H1 (cell line): Measurements from ENCODE around the gene KCNH5. TPM values are rescaled to one million over a fixed set of nuclear protein-coding genes. Genes with fewer than 3 reads are reported as not detected.

Experiments
- CTCF ChIA-PET: fragments of 300-600 bp; sonication (Branson Sonifier 250); formaldehyde crosslinking; loops from one replicate; lab custom pipeline; 2021; ENCODE audit not compliant: partially characterized antibody; lab: Charles Lee
- POLR2A ChIA-PET: fragments of 300-600 bp; sonication (Branson Sonifier 250); formaldehyde crosslinking; loops from one replicate; lab custom pipeline; 2021; ENCODE audit warnings: inconsistent platforms; ENCODE audit not compliant: partially characterized antibody; lab: Charles Lee
- DNase-seq, 2 experiments: peaks; one replicate each; pipeline versions ENCODE4 v3.0.0 to v3.0.0-alpha.2; 2010 to 2022; ENCODE audit warnings: low spot score in 2 of 2, low read depth in 1 of 2, mixed read lengths in 1 of 2
- FAIRE-seq: peaks from 2 replicates; lab custom pipeline; 2011; peaks lifted over from hg19 to GRCh38; lab: Jason Lieb, UNC
- H2AFZ ChIP-seq: 2 replicates; pipeline ENCODE4 v1.8.1; 2012; ENCODE audit warnings: low read length, inconsistent platforms
- H2AK5ac ChIP-seq: 2 replicates; pipeline ENCODE4 v1.6.1; 2013; ENCODE audit warnings: low read depth, low read length
- H2BK120ac ChIP-seq: replicated peaks from 2 replicates; pipeline ENCODE3; 2013; ENCODE audit warnings: low read depth, low read length, inconsistent platforms
- H2BK12ac ChIP-seq: 2 replicates; pipeline ENCODE4 v1.6.1; 2013; ENCODE audit warnings: low read depth, low read length
- H2BK15ac ChIP-seq: 2 replicates; pipeline ENCODE4 v1.6.1; 2013; ENCODE audit warnings: low read length
- H2BK20ac ChIP-seq: 2 replicates; pipeline ENCODE4 v1.6.1; 2013; ENCODE audit warnings: low read length
- H2BK5ac ChIP-seq: 2 replicates; pipeline ENCODE4 v1.6.1; 2013; ENCODE audit warnings: low read depth, low read length
- H3K14ac ChIP-seq: 2 replicates; pipeline ENCODE4 v1.6.1; 2013; ENCODE audit warnings: inconsistent platforms; ENCODE audit not compliant: insufficient read length
- H3K18ac ChIP-seq: 2 replicates; pipeline ENCODE4 v1.6.1; 2013; ENCODE audit warnings: low read length; ENCODE audit errors: extremely low read depth
- H3K23ac ChIP-seq: 2 replicates; pipeline ENCODE4 v1.6.1; 2013; ENCODE audit warnings: inconsistent platforms; ENCODE audit not compliant: insufficient read length
- H3K23me2 ChIP-seq: 2 replicates; pipeline ENCODE4 v1.6.1; 2013; ENCODE audit warnings: low read depth, low read length
- H3K27ac ChIP-seq: 2 replicates; pipeline ENCODE4 v1.6.1; 2011; ENCODE audit warnings: low read depth, low read length, inconsistent platforms
- H3K27me3 ChIP-seq, 4 experiments: replicated peaks in 1 of 4; 1 replicate in 1 of 4; 2 replicates in 3 of 4; pipeline versions ENCODE4 v1.6.1 to v1.8.1; 2011 to 2013; ENCODE audit warnings: low read length in 3 of 4, mild to moderate bottlenecking in 3 of 4, inconsistent platforms in 2 of 4, mixed read lengths in 2 of 4, moderate library complexity in 1 of 4; ENCODE audit not compliant: control insufficient read depth in 3 of 4, insufficient read depth in 3 of 4; ENCODE audit errors: extremely low read depth in 1 of 4
- H3K36me3 ChIP-seq, 4 experiments: 2 replicates each; pipeline versions ENCODE4 v1.6.1 to v1.8.1; 2011 to 2013; ENCODE audit warnings: mild to moderate bottlenecking in 4 of 4, low read length in 3 of 4, moderate library complexity in 2 of 4, control low read depth in 1 of 4, inconsistent platforms in 1 of 4; ENCODE audit not compliant: insufficient read depth in 4 of 4, control insufficient read depth in 2 of 4
- H3K4ac ChIP-seq: replicated peaks from 2 replicates; pipeline ENCODE3; 2013; ENCODE audit warnings: low read length, low read depth, mixed read lengths, inconsistent platforms; ENCODE audit not compliant: insufficient read length
- H3K4me1 ChIP-seq, 4 experiments: replicated peaks in 1 of 4; 1 replicate in 1 of 4; 2 replicates in 3 of 4; pipeline versions ENCODE4 v1.6.1 to v1.8.1; 2011 to 2013; ENCODE audit warnings: low read length in 3 of 4, inconsistent platforms in 2 of 4, mixed read lengths in 1 of 4; ENCODE audit not compliant: insufficient read depth in 4 of 4, control insufficient read depth in 3 of 4
- H3K4me2 ChIP-seq, 2 experiments: 2 replicates each; pipeline versions ENCODE4 v1.6.1 to v1.8.1; 2011 to 2013; ENCODE audit warnings: low read depth in 2 of 2, low read length in 2 of 2, control low read depth in 1 of 2, inconsistent platforms in 1 of 2, mild to moderate bottlenecking in 1 of 2; ENCODE audit not compliant: insufficient read depth in 1 of 2
- H3K4me3 ChIP-seq, 4 experiments: fragments of 200-600, 300-600 bp in 1 of 4; sonication (generic), shearing (Covaris generic), sonication (Bioruptor Twin) in 1 of 4; 2 replicates each; pipeline versions ENCODE4 v1.5.1 to v1.8.1; 2011 to 2016; ENCODE audit warnings: low read length in 4 of 4, low read depth in 3 of 4, control low read depth in 2 of 4, inconsistent platforms in 2 of 4, mild to moderate bottlenecking in 2 of 4, mixed read lengths in 1 of 4, moderate library complexity in 1 of 4; ENCODE audit not compliant: insufficient read depth in 2 of 4; ENCODE audit errors: extremely low read depth in 1 of 4
- H3K56ac ChIP-seq: replicated peaks from 2 replicates; pipeline ENCODE3; 2013; ENCODE audit warnings: low read depth, mild to moderate bottlenecking, mixed read lengths, low read length, inconsistent platforms; ENCODE audit not compliant: insufficient read length
- H3K79me1 ChIP-seq: 2 replicates; pipeline ENCODE4 v1.6.1; 2013; ENCODE audit warnings: low read depth, low read length, control low read depth
- H3K79me2 ChIP-seq, 2 experiments: 2 replicates each; pipeline versions ENCODE4 v1.6.1 to v1.8.1; 2012 to 2013; ENCODE audit warnings: low read length in 2 of 2, mild to moderate bottlenecking in 2 of 2, inconsistent platforms in 1 of 2; ENCODE audit not compliant: insufficient read depth in 2 of 2, control insufficient read depth in 1 of 2
- H3K9ac ChIP-seq, 4 experiments: replicated peaks in 1 of 4; 1 replicate in 1 of 4; 2 replicates in 3 of 4; pipeline versions ENCODE4 v1.6.1 to v1.8.1; 2011 to 2013; ENCODE audit warnings: low read depth in 3 of 4, low read length in 3 of 4, control low read depth in 2 of 4, mild to moderate bottlenecking in 2 of 4, moderate library complexity in 2 of 4, inconsistent platforms in 1 of 4; ENCODE audit errors: extremely low read depth in 1 of 4
- H3K9me3 ChIP-seq, 2 experiments: 2 replicates each; pipeline versions ENCODE4 v1.6.1 to v1.8.1; 2012 to 2013; ENCODE audit warnings: mild to moderate bottlenecking in 2 of 2, moderate library complexity in 2 of 2, control low read depth in 1 of 2, inconsistent platforms in 1 of 2, low read depth in 1 of 2, low read length in 1 of 2, mixed read lengths in 1 of 2; ENCODE audit not compliant: insufficient read depth in 2 of 2
- H4K20me1 ChIP-seq, 2 experiments: replicated peaks in 1 of 2; 2 replicates each; pipeline versions ENCODE3 to v1.8.1; 2011 to 2013; ENCODE audit warnings: inconsistent platforms in 2 of 2, low read length in 2 of 2, mild to moderate bottlenecking in 1 of 2; ENCODE audit not compliant: insufficient read depth in 2 of 2, control insufficient read depth in 1 of 2
- H4K5ac ChIP-seq: 2 replicates; pipeline ENCODE4 v1.6.1; 2013; ENCODE audit warnings: low read length, low read depth, mixed read lengths, inconsistent platforms; ENCODE audit not compliant: insufficient read length
- H4K8ac ChIP-seq: 2 replicates; pipeline ENCODE4 v1.8.0; 2013; ENCODE audit warnings: mild to moderate bottlenecking, moderate library complexity, low read length, inconsistent platforms; ENCODE audit not compliant: insufficient read depth; ENCODE audit errors: extremely low read depth
- H4K91ac ChIP-seq: replicated peaks from 2 replicates; pipeline ENCODE3; 2013; ENCODE audit warnings: low read length, mixed read lengths, inconsistent platforms; ENCODE audit not compliant: insufficient read length
- RBBP5 ChIP-seq: IDR thresholded peaks from 2 replicates; pipeline ENCODE4 v1.7.1; 2012; ENCODE audit warnings: low read depth, mild to moderate bottlenecking, inconsistent platforms, low read length, moderate library complexity, borderline replicate concordance
- SP1 ChIP-seq: IDR thresholded peaks from 2 replicates; pipeline ENCODE4 v1.6.1; 2011; ENCODE audit warnings: low read depth, low read length
- WGBS, 2 experiments: shearing (Covaris generic) in 1 of 2; methylation state at CpG; one replicate each; pipeline versions ENCODE4 v1.1.6 to v1.1.7; 2013 to 2015; ENCODE audit warnings: low lambda C conversion rate in 2 of 2, mixed read lengths in 2 of 2, inconsistent platforms in 1 of 2, low coverage in 1 of 2, missing lambda C conversion rate in 1 of 2; ENCODE audit not compliant: insufficient replicate concordance in 2 of 2, insufficient coverage in 1 of 2, insufficient read length in 1 of 2; ENCODE audit errors: extremely low coverage in 1 of 2, missing lambda C conversion rate in 1 of 2; 5-methylcytosine and 5-hydroxymethylcytosine counted together
- polyA plus RNA-seq, 7 experiments: library from polyadenylated mRNA; depleted of rRNA in 3 of 7; stranded (reverse) in 5 of 7; unstranded in 2 of 7; fragments of >200 nt in 5 of 7; fragments of 200-250 nt in 2 of 7; gene quantifications; 1 replicate in 5 of 7; 2 replicates in 1 of 7; 4 replicates in 1 of 7; pipeline versions ENCODE4 v1.2.1 to v1.2.3, GENCODE V29; 2011 to 2013; ENCODE audit warnings: missing spikeins in 2 of 7, mixed read lengths in 2 of 7
- total RNA-seq: library from RNA; stranded (reverse); fragmentation: NEBNext Ultra II Directional; extraction: Animal tissue kit (Norgen Biotek cat#: 25700); gene quantifications from 2 replicates; pipeline ENCODE4 v1.2.1, GENCODE V29; 2021

Gene KCNH5
- total and polyA plus RNA-seq, 2 of the 8 experiments (the other 6 are each of a cell fraction or from before 2014, with no cell fraction given): 0.24 to 0.50 TPM

GRCh38 chr14:62908506-62908905, 136.8 kb downstream of the KCNH5 start:
- no peak overlapping the region for H2BK120ac ChIP-seq
- H3K27ac ChIP-seq: no peak overlapping the region
- no peaks in the 10 kb centered on the region for H3K36me3 ChIP-seq
- no peak for FAIRE-seq
- H3K23me2 ChIP-seq: no peaks in the 10 kb centered on the region
- no peak overlapping the region for H4K91ac ChIP-seq
- H4K20me1 ChIP-seq: no peaks in the 10 kb centered on the region
- no peak overlapping the region for H3K4me2 ChIP-seq
- H3K79me1 ChIP-seq: no peaks in the 10 kb centered on the region
- ChIA-PET CTCF (no interaction called here), POLR2A (no interaction called here)
- H3K79me2 ChIP-seq: no peaks in the 10 kb centered on the region
- no peak overlapping the region for H4K5ac ChIP-seq
- no peak for DNase-seq
- no peak overlapping the region for H2AK5ac ChIP-seq
- H2AFZ ChIP-seq: no peak overlapping the region
- no peak overlapping the region for H3K4me3 ChIP-seq
- H3K4me1 ChIP-seq: peaks cover 0 to 3% (median 0%) of the 10 kb centered on the region in 4 experiments; a peak in 1 of 7 replicates
- no peaks in the 10 kb centered on the region for H3K27me3 ChIP-seq
- H3K14ac ChIP-seq: no peak overlapping the region
- H2BK20ac ChIP-seq: no peak overlapping the region
- no peak overlapping the region for H3K18ac ChIP-seq
- no peak overlapping the region for H2BK15ac ChIP-seq
- 100% methylated on average over 1 of the region's 1 CpG; no CpG with 5 or more reads in 1 of the 2 experiments for WGBS, 2 experiments
- H4K8ac ChIP-seq: no peak overlapping the region
- no peak overlapping the region for H2BK5ac ChIP-seq
- TF ChIP-seq RBBP5 (no peak), SP1 (no peak)
- no peak overlapping the region for H3K56ac ChIP-seq
- no peak overlapping the region for H3K4ac ChIP-seq
- no peaks in the 10 kb centered on the region for H3K9me3 ChIP-seq
- H2BK12ac ChIP-seq: no peak overlapping the region
- no peak overlapping the region for H3K23ac ChIP-seq
- H3K9ac ChIP-seq: no peak overlapping the region
